Measurements from ENCODE around the gene RGCC. TPM values are rescaled to one million over a fixed set of nuclear protein-coding genes. Genes with fewer than 3 reads are reported as not detected.
A peak's percentile ranks its signal among the peaks of the same experiment; 100 is the strongest.

RGCC gene
- total RNA-seq, 1 donor from 2014 or later: not detected

GRCh38 chr13:41453620-41454019 lies 3.7 kb upstream of the RGCC start:
- Mint-ChIP-seq H3K27ac (no peak overlapping the region), H3K4me1 (ENCODE audit: low read depth) (no peaks in the 10 kb centered on the region), H3K4me3 (ENCODE audit: low read depth) (no peak overlapping the region), H3K9me3 (ENCODE audit: low read depth) (no peaks in the 10 kb centered on the region), H3K27me3 (peaks cover 58% of the 10 kb centered on the region), H3K36me3 (ENCODE audit: insufficient read depth) (no peaks in the 10 kb centered on the region)
- no peak for DNase-seq (ENCODE audit: low spot score, unreplicated experiment)
- no peak for TF ChIP-seq CTCF (IDR thresholded peaks at IDR 0.05; ENCODE audit: unreplicated experiment)

- Mint-ChIP-seq H3K27me3 (peaks cover 63% of the 10 kb centered on the region), H3K9me3 (ENCODE audit: low read depth) (no peaks in the 10 kb centered on the region), H3K4me1 (ENCODE audit: low read depth) (no peaks in the 10 kb centered on the region), H3K36me3 (ENCODE audit: insufficient read depth) (no peaks in the 10 kb centered on the region), H3K27ac (no peak overlapping the region), H3K4me3 (ENCODE audit: low read depth) (no peak overlapping the region)
- no peak for DNase-seq (ENCODE audit: low spot score, unreplicated experiment)
- no peak for TF ChIP-seq CTCF (IDR thresholded peaks at IDR 0.05; ENCODE audit: unreplicated experiment)
These were observed 3.2 kb upstream of the RGCC start for GRCh38 chr13:41454170-41454569.

GRCh38 chr13:41455725-41456419 lies 1.5 kb upstream of the RGCC start:
- TF ChIP-seq CTCF (IDR thresholded peaks at IDR 0.05; ENCODE audit: unreplicated experiment): no peak
- H3K27ac Mint-ChIP-seq: no peak overlapping the region
- H3K36me3 Mint-ChIP-seq (ENCODE audit: insufficient read depth): no peaks in the 10 kb centered on the region
- H3K27me3 Mint-ChIP-seq: peaks cover 80% of the 10 kb centered on the region
- DNase-seq (ENCODE audit: low spot score, unreplicated experiment): no peak
- no peaks in the 10 kb centered on the region for H3K9me3 Mint-ChIP-seq (ENCODE audit: low read depth)
- peak overlapping the region; percentile 35 for H3K4me3 Mint-ChIP-seq (ENCODE audit: low read depth)
- no peaks in the 10 kb centered on the region for H3K4me1 Mint-ChIP-seq (ENCODE audit: low read depth)

GRCh38 chr13:41457589-41458186 lies 338 bp downstream of the RGCC start:
- no peaks in the 10 kb centered on the region for H3K36me3 Mint-ChIP-seq (ENCODE audit: insufficient read depth)
- H3K27me3 Mint-ChIP-seq: peaks cover 82% of the 10 kb centered on the region
- no peaks in the 10 kb centered on the region for H3K4me1 Mint-ChIP-seq (ENCODE audit: low read depth)

More at GRCh38 chr13:41457589-41458186, 338 bp downstream of the RGCC start:
- Mint-ChIP-seq H3K27ac (no peak overlapping the region), H3K9me3 (ENCODE audit: low read depth) (no peaks in the 10 kb centered on the region), H3K4me3 (ENCODE audit: low read depth) (peak overlapping the region; percentile 58)
- no peak for TF ChIP-seq CTCF (IDR thresholded peaks at IDR 0.05; ENCODE audit: unreplicated experiment)
- DNase-seq (ENCODE audit: low spot score, unreplicated experiment): no peak
